B cell (primary cell): Measurements from ENCODE around the gene ABHD14A. TPM values are rescaled to one million over a fixed set of nuclear protein-coding genes. Genes with fewer than 3 reads are reported as not detected.

ENCODE experiments used
- ATAC-seq: fragments of 200-7000 bp; cut with Tn5 transposase; one replicate; pipeline ENCODE4 v1.10.0; 2021; ENCODE audit warnings: low read depth, mild to moderate bottlenecking, moderate number of reproducible peaks, moderate library complexity
- CTCF ChIA-PET: fragments of 350-600 bp; sonication (Branson Sonifier 250); formaldehyde crosslinking; loops from one replicate; lab custom pipeline; 2021; ENCODE audit warnings: antibody characterized with exemption, inconsistent platforms; lab: Charles Lee
- POLR2A ChIA-PET: fragments of 350-600 bp; sonication (Branson Sonifier 250); formaldehyde crosslinking; loops from one replicate; lab custom pipeline; 2021; ENCODE audit warnings: antibody characterized with exemption; lab: Charles Lee
- DNase-seq: peaks from one replicate; pipeline ENCODE4 v3.0.0; 2013
- H2AFZ ChIP-seq: 2 replicates; pipeline ENCODE4 v1.6.1; 2012; ENCODE audit warnings: mild to moderate bottlenecking, low read depth, low read length; ENCODE audit not compliant: insufficient read depth, poor library complexity, severe bottlenecking
- H3K27ac ChIP-seq, 2 donors: 1 replicate in 1 of 2; 2 replicates in 1 of 2; pipeline ENCODE4 v1.5.1; 2012 to 2013; ENCODE audit warnings: low read length in 2 of 2, mild to moderate bottlenecking in 2 of 2, moderate library complexity in 1 of 2
- H3K27me3 ChIP-seq, 4 experiments: fragments of 200-600 bp in 1 of 4; sonication (generic) in 1 of 4; replicated peaks in 1 of 4; 1 replicate in 2 of 4; 2 replicates in 2 of 4; pipeline versions ENCODE4 v1.6.1 to v1.7.0; 2013 to 2016; ENCODE audit warnings: low read length in 3 of 4, mild to moderate bottlenecking in 2 of 4, mixed read lengths in 1 of 4, moderate library complexity in 1 of 4; ENCODE audit not compliant: insufficient read depth in 4 of 4, control insufficient read depth in 3 of 4; ENCODE audit errors: control extremely low read depth in 1 of 4
- H3K36me3 ChIP-seq, 2 experiments: replicated peaks in 1 of 2; 1 replicate in 1 of 2; 2 replicates in 1 of 2; pipeline versions ENCODE4 v1.6.1 to v1.7.1; 2013; ENCODE audit warnings: low read length in 1 of 2; ENCODE audit not compliant: insufficient read depth in 2 of 2, control insufficient read depth in 1 of 2; ENCODE audit errors: control extremely low read depth in 1 of 2, extremely low read depth in 1 of 2
- H3K4me1 ChIP-seq, 2 donors: fragments of 200-600 bp in 1 of 2; sonication (generic) in 1 of 2; 1 replicate in 1 of 2; 2 replicates in 1 of 2; pipeline versions ENCODE4 v1.5.1 to v1.6.1; 2013 to 2017; ENCODE audit warnings: low read length in 2 of 2; ENCODE audit not compliant: control insufficient read depth in 2 of 2, insufficient read depth in 2 of 2
- H3K4me2 ChIP-seq: replicated peaks from 2 replicates; pipeline ENCODE3; 2012; ENCODE audit warnings: mild to moderate bottlenecking, low read depth, low read length; ENCODE audit not compliant: poor library complexity, severe bottlenecking
- H3K4me3 ChIP-seq, 5 experiments: fragments of 200-600 bp in 1 of 5; sonication (generic) in 1 of 5; 1 replicate in 3 of 5; 2 replicates in 2 of 5; pipeline versions ENCODE4 v1.5.1 to v1.7.0; 2011 to 2016; ENCODE audit warnings: low read length in 4 of 5, mild to moderate bottlenecking in 4 of 5, low read depth in 2 of 5, control low read depth in 1 of 5, moderate library complexity in 1 of 5; ENCODE audit not compliant: insufficient read depth in 1 of 5; ENCODE audit errors: control extremely low read depth in 1 of 5, extremely low read depth in 1 of 5
- H3K79me2 ChIP-seq: fragments of 200-600 bp; sonication (generic); one replicate; pipeline ENCODE4 v1.6.0; 2016; ENCODE audit warnings: low read length; ENCODE audit not compliant: control insufficient read depth, insufficient read depth
- H3K9ac ChIP-seq: fragments of 200-600 bp; sonication (generic); 2 replicates; pipeline ENCODE4 v1.6.1; 2017; ENCODE audit warnings: mild to moderate bottlenecking, low read length, moderate library complexity
- H3K9me3 ChIP-seq, 3 donors: one replicate each; pipeline versions ENCODE4 v1.6.1 to v1.7.1; 2013; ENCODE audit warnings: low read length in 2 of 3; ENCODE audit not compliant: control insufficient read depth in 2 of 3, insufficient read depth in 1 of 3; ENCODE audit errors: control extremely low read depth in 1 of 3
- H4K20me1 ChIP-seq: 2 replicates; pipeline ENCODE4 v1.6.0; 2012; ENCODE audit warnings: mild to moderate bottlenecking, low read length; ENCODE audit not compliant: insufficient read depth, control insufficient read depth, poor library complexity, severe bottlenecking
- H3K27ac Mint-ChIP-seq: one replicate; pipeline ENCODE4 v1.8.0; 2021; ENCODE audit warnings: mixed read lengths
- H3K27me3 Mint-ChIP-seq: one replicate; pipeline ENCODE4 v1.8.0; 2021; ENCODE audit warnings: mixed read lengths
- H3K4me1 Mint-ChIP-seq: one replicate; pipeline ENCODE4 v1.8.0; 2021; ENCODE audit warnings: mixed read lengths
- H3K4me3 Mint-ChIP-seq: one replicate; pipeline ENCODE4 v1.8.0; 2021; ENCODE audit warnings: mixed read lengths
- H3K9me3 Mint-ChIP-seq: one replicate; pipeline ENCODE4 v1.8.0; 2022; ENCODE audit warnings: mixed read lengths; ENCODE audit not compliant: insufficient read depth
- CTCF ChIP-seq: fragments of 200-600 bp; IDR thresholded peaks from one replicate; pipeline ENCODE4 v1.8.0; 2022; ENCODE audit warnings: antibody characterized with exemption, mild to moderate bottlenecking
- EZH2 ChIP-seq: IDR thresholded peaks from 2 replicates; pipeline ENCODE4 v1.6.1; 2012; ENCODE audit warnings: borderline replicate concordance, low read depth, mild to moderate bottlenecking, moderate library complexity, low read length; ENCODE audit not compliant: insufficient read depth, poor library complexity, severe bottlenecking
- WGBS: methylation state at CpG from one replicate; pipeline ENCODE4 v1.1.5; 2013; ENCODE audit warnings: missing lambda C conversion rate; ENCODE audit not compliant: insufficient coverage; 5-methylcytosine and 5-hydroxymethylcytosine counted together
- intact Hi-C: fragments of 100-400 bp; cut with micrococcal nuclease; formaldehyde crosslinking; loops from one replicate; pipeline ENCODE4 v1.10.0; 2022
- polyA plus RNA-seq: library from polyadenylated mRNA; depleted of rRNA; stranded (reverse); fragments of >200 nt; gene quantifications from 2 replicates; pipeline ENCODE4 v1.2.3, GENCODE V29; 2012
- total RNA-seq, 2 donors: library from RNA; stranded (reverse); fragments of 120-200 nt in 1 of 2; gene quantifications; 1 replicate in 1 of 2; 2 replicates in 1 of 2; pipeline versions ENCODE4 v1.2.3 to v1.2.4, GENCODE V29; 2013 to 2022

Gene ABHD14A
- total and polyA plus RNA-seq, 2 donors (not counting 1 experiment from before 2014, with no cell fraction given), result 11.9 to 28.8 TPM

- peaks cover 23% of the 10 kb centered on the region for H3K4me1 Mint-ChIP-seq
- peak within 1 kb of the TSS in 4 of 5 experiments; percentile 37 to 74 (median 55) for H3K4me3 ChIP-seq
- peaks cover 6 to 20% of the 10 kb centered on the region in 2 donors for H3K4me1 ChIP-seq
- ATAC-seq (peak; percentile 72), DNase-seq (peak; percentile 54)
- POLR2A ChIA-PET, result interaction anchor here (1.5 kb wide), 1 partner anchor 15 kb away, joined by 4 read pairs; no protein-coding TSS in a partner anchor
- no peaks in the 10 kb centered on the region for H3K27me3 Mint-ChIP-seq
- H3K36me3 ChIP-seq, result peaks cover 0 to 3% of the 10 kb centered on the region in 2 experiments
- under 1% methylated on average over 64 of the region's 90 CpGs for WGBS
- peaks cover 4% of the 10 kb centered on the region for H3K79me2 ChIP-seq
- CTCF ChIA-PET, result interaction anchor here (0.5 to 2.6 kb wide), 2 partner anchors 11 to 26 kb away, joined by 3 to 14 read pairs; partner anchors contain the start of genes PARP3 and RRP9
- TF ChIP-seq CTCF (no peak), EZH2 (no peak)
- peak within 1 kb of the TSS; percentile 88 for H3K4me3 Mint-ChIP-seq
- peak within 1 kb of the TSS; percentile 83 for H3K27ac Mint-ChIP-seq
- H3K4me2 ChIP-seq, result peak within 1 kb of the TSS; percentile 99
- H3K9ac ChIP-seq, result peak within 1 kb of the TSS; percentile 75
- H3K27ac ChIP-seq, result peak within 1 kb of the TSS in 1 of 2 donors; percentile 56
- H4K20me1 ChIP-seq, result no peaks in the 10 kb centered on the region
- H2AFZ ChIP-seq, result peak within 1 kb of the TSS; percentile 90
- H3K9me3 Mint-ChIP-seq, result no peaks in the 10 kb centered on the region
- H3K27me3 ChIP-seq, result no peaks in the 10 kb centered on the region
- H3K9me3 ChIP-seq, result no peaks in the 10 kb centered on the region
- intact Hi-C loops, result no loop called here
Measured at GRCh38 chr3:51967384-51968169, 7.3 kb upstream of the ABHD14A start, which contains the start of gene PCBP4. PCBP4 (minus strand) TSS chr3:51967454; CDS start chr3:51961240, 6,214 bp downstream.
